Skeletal muscle satellite cell (primary cell): Measurements from ENCODE around the gene PPP4R3B.
A peak's percentile ranks its signal among the peaks of the same experiment; 100 is the strongest.
"Not testable (repeated sequence)": the region's sequence is repeated elsewhere in the genome, so short reads cannot be mapped to it uniquely, and the experiment has no call there.

Experiments
- H3K27me3 ChIP-seq: 2 replicates; pipeline ENCODE4 v1.7.0; 2013; ENCODE audit warnings: low read length; ENCODE audit not compliant: control insufficient read depth, insufficient read depth
- H3K36me3 ChIP-seq: 2 replicates; pipeline ENCODE4 v1.7.0; 2013; ENCODE audit warnings: mild to moderate bottlenecking, control low read depth, low read length; ENCODE audit not compliant: insufficient read depth
- H3K4me1 ChIP-seq: 2 replicates; pipeline ENCODE4 v1.7.0; 2013; ENCODE audit warnings: low read length; ENCODE audit not compliant: control insufficient read depth, insufficient read depth
- H3K4me2 ChIP-seq: 2 replicates; pipeline ENCODE4 v1.7.0; 2013; ENCODE audit warnings: mild to moderate bottlenecking, low read length
- H3K4me3 ChIP-seq: 2 replicates; pipeline ENCODE4 v1.7.0; 2013; ENCODE audit warnings: low read length
- H3K9ac ChIP-seq: 2 replicates; pipeline ENCODE4 v1.7.0; 2013; ENCODE audit warnings: mild to moderate bottlenecking, low read depth, low read length, moderate library complexity
- H3K9me3 ChIP-seq: replicated peaks from 2 replicates; pipeline ENCODE4 v1.7.0; 2013; ENCODE audit warnings: mild to moderate bottlenecking, control low read depth, low read length

The PPP4R3B gene

DNA sequence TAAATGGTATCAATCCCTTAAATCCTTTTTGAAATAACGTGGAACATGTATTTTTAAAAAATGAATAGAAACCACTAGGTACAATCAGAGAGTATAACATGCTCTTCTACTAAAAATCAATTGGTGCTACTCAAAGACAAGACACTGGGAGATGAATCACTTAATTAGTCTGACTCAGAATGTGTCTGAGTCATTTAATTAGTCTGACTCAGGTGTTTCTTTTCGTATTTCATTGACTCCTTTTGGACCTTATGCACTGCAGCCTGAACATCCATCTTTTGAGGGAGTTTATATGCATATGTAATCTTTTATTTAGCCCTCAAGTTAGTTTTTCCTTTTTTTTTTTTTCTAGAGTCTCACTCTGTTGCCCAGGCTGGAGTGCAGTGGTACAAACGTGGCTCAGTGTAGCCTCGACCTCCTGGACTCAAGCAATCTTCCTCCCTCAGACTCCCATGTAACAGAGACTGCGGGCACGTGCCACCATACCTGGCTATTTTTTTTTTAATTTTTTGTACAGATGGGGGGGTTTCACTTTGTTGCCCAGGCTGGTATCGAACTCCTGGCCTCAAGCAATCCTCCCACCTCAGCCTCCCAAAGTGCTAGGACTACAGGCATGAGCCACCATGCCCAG is 26.5 kb downstream of the PPP4R3B start:
- Histone ChIP-seq H3K27me3 (no peaks in the 10 kb centered on the region), H3K9me3 (no peaks in the 10 kb centered on the region), H3K9ac (no peak overlapping the region), H3K4me1 (peaks cover 21% of the 10 kb centered on the region), H3K36me3 (peaks cover 13% of the 10 kb centered on the region), H3K4me3 (no peak overlapping the region), H3K4me2 (peak overlapping the region; percentile 39)

DNA sequence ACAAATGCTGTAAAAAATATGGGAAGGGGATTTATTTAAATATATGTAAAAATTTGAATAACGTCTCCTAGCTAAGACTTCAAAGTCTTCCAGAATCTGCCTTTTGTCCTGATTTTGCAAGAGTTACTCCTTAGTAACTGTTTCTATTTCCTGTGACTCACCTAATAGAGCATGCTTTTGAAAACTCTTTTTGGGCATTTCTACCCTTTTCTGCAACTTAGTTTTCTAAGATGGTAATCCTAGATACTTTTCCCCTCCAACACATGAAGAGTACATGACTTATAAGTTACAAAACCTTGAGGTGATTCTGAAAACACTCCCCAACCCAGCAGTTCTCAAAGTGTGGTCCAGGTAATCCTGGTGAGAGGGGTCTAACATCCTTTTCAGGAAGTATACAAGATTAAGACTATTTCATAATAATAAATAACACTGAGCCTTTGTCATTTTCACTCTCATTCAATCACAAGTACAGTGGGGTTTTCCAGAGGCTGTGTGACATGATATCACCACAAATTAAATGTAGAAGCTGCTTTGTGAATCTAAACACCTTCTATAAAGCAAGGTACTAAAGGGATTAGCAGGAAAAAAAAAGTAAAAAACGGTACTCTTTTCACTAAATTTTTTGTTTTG is 31.9 kb downstream of the PPP4R3B start:
- Histone ChIP-seq H3K4me3 (peak overlapping the region; percentile 4), H3K36me3 (peaks cover 11% of the 10 kb centered on the region), H3K4me2 (peak overlapping the region; percentile 65), H3K9ac (peak overlapping the region; percentile 52), H3K9me3 (no peaks in the 10 kb centered on the region), H3K27me3 (no peaks in the 10 kb centered on the region), H3K4me1 (peaks cover 41% of the 10 kb centered on the region)

DNA sequence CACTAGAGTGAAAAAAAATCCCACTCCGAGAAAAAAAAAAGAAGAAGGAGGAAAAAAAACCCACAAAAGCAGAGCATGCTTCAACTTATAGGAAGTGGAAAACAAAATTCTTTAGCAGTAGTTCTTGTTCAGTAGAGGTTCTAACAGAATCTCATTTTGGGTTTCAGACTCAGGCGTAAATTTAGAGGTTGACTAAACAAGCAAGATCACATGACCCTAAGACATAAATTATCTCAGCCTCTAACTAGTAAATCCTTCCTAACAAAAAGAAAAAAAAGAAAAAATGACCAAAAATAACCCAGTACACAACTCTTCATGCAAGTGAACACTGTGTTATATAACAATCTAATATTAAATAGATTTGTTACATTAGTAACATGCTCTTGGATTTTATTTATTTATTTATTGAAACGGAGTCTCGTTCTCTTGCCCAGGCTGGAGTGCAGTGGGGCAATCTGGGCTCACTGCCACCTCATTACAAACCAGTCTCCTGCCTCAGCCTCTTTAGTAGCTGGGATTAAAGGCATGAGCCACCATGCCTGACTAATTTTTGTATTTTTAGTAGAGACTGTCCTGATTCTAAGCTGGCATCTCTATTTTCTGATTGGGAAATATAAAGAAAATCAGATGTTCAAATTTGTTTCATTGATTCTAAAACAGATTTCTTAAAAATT is 35.4 kb downstream of the PPP4R3B start:
- H3K9me3 ChIP-seq, result no peaks in the 10 kb centered on the region
- no peaks in the 10 kb centered on the region for H3K27me3 ChIP-seq
- H3K4me1 ChIP-seq, result peaks cover 39% of the 10 kb centered on the region
- no peak overlapping the region for H3K4me3 ChIP-seq
- peaks cover 23% of the 10 kb centered on the region for H3K36me3 ChIP-seq
- no peak overlapping the region for H3K9ac ChIP-seq
- no peak overlapping the region for H3K4me2 ChIP-seq

DNA sequence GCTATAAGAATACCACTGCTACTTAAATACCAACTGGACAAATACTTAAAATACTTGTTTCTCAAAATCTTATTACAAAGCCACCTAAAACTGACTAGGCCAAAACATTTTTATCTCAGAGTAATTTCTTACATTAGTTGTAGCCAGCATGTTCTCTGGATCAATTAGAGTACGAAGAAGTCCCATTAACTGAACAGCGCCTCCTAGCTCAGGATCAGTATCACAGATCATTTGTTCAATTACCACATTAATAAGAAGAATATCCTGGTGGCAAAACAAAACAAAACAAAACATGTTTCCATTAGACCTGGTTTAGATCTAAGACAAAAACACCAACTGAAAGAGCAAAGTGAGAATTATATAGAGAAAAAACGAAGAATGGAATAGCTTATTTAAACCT is 36.0 kb downstream of the PPP4R3B start:
- Histone ChIP-seq H3K4me2 (no peak overlapping the region), H3K4me1 (peaks cover 34% of the 10 kb centered on the region), H3K9me3 (no peaks in the 10 kb centered on the region), H3K27me3 (no peaks in the 10 kb centered on the region), H3K36me3 (peaks cover 24% of the 10 kb centered on the region), H3K9ac (no peak overlapping the region), H3K4me3 (no peak overlapping the region)

DNA sequence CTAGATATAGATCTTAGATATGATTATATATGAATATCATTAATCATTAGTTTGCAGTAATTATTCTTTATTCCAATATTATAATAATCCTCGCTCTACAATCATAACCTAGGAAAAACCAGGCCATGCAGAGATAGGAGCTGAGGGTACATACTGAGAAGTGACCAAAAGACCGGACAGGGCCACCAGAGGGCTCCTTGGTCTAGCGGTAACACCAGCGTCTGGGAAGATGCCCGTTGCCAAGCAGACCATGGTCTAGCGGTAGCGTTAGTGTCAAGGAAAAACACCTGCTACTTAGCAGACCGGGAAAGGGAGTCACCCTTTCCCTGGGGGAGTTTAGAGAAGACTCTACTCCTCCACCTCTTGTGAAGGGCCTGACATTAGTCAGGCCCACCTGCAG is 48.4 kb downstream of the PPP4R3B start:
- not testable (repeated sequence) for H3K27me3 ChIP-seq, H3K4me2 ChIP-seq, H3K4me1 ChIP-seq, H3K9me3 ChIP-seq, H3K4me3 ChIP-seq, H3K9ac ChIP-seq
- peaks cover 32% of the 10 kb centered on the region for H3K36me3 ChIP-seq

DNA sequence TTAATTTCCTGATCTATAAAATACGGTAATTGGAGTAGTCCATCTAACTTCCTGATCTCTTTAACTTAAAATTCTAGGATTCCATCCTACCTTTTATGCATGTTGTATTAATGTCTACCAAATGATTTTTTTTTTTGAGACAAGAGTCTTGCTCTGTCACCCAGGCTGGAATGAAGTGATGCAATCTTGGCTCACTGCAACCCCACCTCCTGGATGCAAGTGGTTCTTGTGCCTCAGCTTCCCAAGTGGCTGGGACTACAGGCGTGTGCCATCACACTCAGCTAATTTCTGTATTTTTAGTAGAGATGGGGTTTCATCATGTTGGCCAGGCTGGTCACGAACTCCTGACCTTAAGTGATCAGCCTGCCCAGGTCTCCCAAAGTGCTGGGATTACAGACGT is 50.1 kb downstream of the PPP4R3B start:
- Histone ChIP-seq H3K9me3 (no peaks in the 10 kb centered on the region), H3K27me3 (no peaks in the 10 kb centered on the region), H3K4me2 (no peak overlapping the region), H3K9ac (no peak overlapping the region), H3K4me3 (no peak overlapping the region), H3K4me1 (no peaks in the 10 kb centered on the region), H3K36me3 (peaks cover 47% of the 10 kb centered on the region)

DNA sequence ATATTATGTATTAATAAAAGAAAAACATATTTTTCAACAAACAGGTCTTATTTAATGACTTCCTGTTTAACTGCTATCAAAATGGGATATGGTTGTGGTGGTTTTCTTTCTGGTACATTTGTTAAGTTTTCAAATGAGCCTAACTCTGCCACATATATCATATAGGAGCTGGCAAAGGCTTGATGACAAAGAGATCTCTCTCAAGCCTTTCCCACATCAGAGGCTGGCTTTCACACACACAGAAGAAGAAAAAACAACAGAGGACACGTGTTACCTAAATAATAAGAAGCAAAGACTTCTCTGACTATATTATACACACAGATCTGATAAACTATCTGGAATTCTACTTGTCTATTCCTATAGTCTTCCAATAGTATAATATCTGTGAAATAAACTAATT is 51.8 kb downstream of the PPP4R3B start:
- H3K4me3 ChIP-seq, result no peak overlapping the region
- no peaks in the 10 kb centered on the region for H3K9me3 ChIP-seq
- H3K9ac ChIP-seq, result no peak overlapping the region
- H3K4me2 ChIP-seq, result no peak overlapping the region
- H3K36me3 ChIP-seq, result peaks cover 58% of the 10 kb centered on the region
- no peaks in the 10 kb centered on the region for H3K4me1 ChIP-seq
- H3K27me3 ChIP-seq, result no peaks in the 10 kb centered on the region

DNA sequence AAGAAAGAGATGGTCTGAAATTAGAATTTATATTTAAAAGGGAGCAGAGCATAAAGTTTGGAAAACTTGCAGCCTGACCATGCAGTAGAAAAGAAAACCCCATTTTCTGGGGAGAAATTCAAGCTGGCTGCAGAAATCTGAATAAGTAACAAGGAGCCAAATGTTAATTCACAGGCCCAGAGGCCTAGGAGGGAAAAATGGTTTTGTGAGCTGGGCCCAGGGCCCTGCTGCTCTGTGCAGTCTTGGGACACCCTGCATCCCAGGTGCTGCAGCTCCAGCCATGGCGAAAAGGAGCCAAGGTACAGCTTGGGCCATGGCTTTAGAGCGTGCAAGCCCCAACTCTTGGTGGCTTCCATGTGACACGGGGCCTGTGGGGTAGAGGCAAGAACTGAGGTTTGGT is 56.6 kb downstream of the PPP4R3B start:
- Histone ChIP-seq H3K4me2 (no peak overlapping the region), H3K9ac (no peak overlapping the region), H3K36me3 (peaks cover 69% of the 10 kb centered on the region), H3K4me3 (no peak overlapping the region), H3K9me3 (no peaks in the 10 kb centered on the region), H3K4me1 (peaks cover 5% of the 10 kb centered on the region), H3K27me3 (no peaks in the 10 kb centered on the region)

DNA sequence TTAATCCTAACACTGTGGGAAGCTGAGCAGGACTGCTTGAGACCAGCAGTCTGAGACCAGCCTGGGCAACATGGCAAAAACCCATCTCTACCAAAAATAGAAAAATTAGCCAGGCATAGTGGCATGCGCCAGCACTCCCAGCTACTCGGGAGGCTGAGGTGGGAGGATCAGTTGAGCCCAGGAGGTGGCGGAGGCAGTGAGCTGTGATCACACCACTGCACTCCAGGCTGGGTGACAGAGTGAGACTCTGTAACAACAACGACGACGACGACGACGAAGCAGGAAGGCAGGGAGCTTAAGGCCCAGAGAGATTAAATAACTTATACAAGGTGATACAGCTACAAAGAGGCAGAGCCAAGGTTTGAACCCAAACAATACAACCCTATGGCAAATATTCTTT is 60.6 kb downstream of the PPP4R3B start:
- no peak overlapping the region for H3K4me2 ChIP-seq
- H3K9me3 ChIP-seq, result no peaks in the 10 kb centered on the region
- H3K9ac ChIP-seq, result no peak overlapping the region
- H3K27me3 ChIP-seq, result no peaks in the 10 kb centered on the region
- no peak overlapping the region for H3K4me3 ChIP-seq
- H3K36me3 ChIP-seq, result peaks cover 51% of the 10 kb centered on the region
- H3K4me1 ChIP-seq, result peaks cover 6% of the 10 kb centered on the region

DNA sequence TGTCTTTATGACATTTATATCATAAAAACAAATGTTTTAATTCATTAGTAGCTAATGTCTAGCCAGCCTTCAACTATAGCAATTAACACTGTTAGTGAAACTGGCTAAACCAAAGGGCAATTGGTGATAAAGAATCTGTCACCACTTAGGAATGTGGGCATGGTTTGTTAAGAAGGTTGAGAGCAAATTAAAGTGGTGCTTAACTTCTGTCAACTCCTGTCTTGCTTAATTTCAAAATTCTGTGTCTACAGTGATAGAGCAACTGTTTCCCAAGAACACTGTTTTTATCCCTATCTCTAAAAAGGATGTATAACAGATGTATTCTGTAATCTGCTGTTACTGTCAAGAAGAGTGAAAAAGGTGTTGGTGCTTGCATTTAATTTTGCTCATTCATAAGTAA is 61.4 kb downstream of the PPP4R3B start:
- no peaks in the 10 kb centered on the region for H3K27me3 ChIP-seq
- H3K4me1 ChIP-seq, result peaks cover 6% of the 10 kb centered on the region
- peaks cover 43% of the 10 kb centered on the region for H3K36me3 ChIP-seq
- H3K4me2 ChIP-seq, result no peak overlapping the region
- H3K9ac ChIP-seq, result no peak overlapping the region
- no peaks in the 10 kb centered on the region for H3K9me3 ChIP-seq
- H3K4me3 ChIP-seq, result no peak overlapping the region

DNA sequence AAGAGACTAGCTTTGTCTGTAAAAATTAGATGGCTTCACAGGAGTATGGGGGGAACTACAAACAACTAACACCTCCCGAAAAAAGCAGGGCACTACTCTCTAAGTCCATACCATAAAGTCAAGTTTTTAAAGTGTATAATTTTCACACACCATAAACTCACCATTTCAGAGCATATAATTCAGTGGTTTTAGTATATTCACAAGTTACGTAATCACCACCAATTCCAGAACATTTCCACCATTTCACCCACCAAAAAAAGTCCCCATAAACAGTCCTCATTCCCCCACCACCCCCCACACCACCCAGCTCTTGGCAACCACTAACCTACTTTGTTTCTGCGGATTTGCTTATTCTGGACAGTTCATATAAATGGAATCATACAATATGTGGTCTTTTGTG is 64.1 kb downstream of the PPP4R3B start:
- Histone ChIP-seq H3K27me3 (no peaks in the 10 kb centered on the region), H3K4me3 (no peak overlapping the region), H3K36me3 (peaks cover 42% of the 10 kb centered on the region), H3K4me2 (no peak overlapping the region), H3K9me3 (no peaks in the 10 kb centered on the region), H3K4me1 (peaks cover 14% of the 10 kb centered on the region), H3K9ac (no peak overlapping the region)
